MCF 10A (cell line): ENCODE measurements around the gene BICRAL. TPM values are rescaled to one million over a fixed set of nuclear protein-coding genes. Genes with fewer than 3 reads are reported as not detected.
A peak's percentile ranks its signal among the peaks of the same experiment; 100 is the strongest.

ENCODE experiments used
- BruUV-seq: library from RNA; stranded (reverse); fragments of 400-500 nt; replicated peaks from 2 replicates; lab custom pipeline; 2021; lab: Mats Ljungman, UMichigan
- CTCF ChIA-PET: fragments of 300-600 bp; sonication (Branson Sonifier 250); formaldehyde crosslinking; extraction: SDS; loops from one replicate; lab custom pipeline; 2021; ENCODE audit warnings: antibody characterized with exemption, inconsistent platforms; lab: Yijun Ruan, JAX
- POLR2A ChIA-PET: fragments of 300-600, 350-650 bp; sonication (Branson Sonifier 250); formaldehyde crosslinking; extraction: SDS; loops from one replicate; lab custom pipeline; 2020; ENCODE audit warnings: antibody characterized with exemption, inconsistent platforms; lab: Yijun Ruan, JAX
- DNase-seq: peaks from one replicate; pipeline ENCODE4 v3.0.0-alpha.2; 2018; ENCODE audit not compliant: unreplicated experiment
- H3K27ac Mint-ChIP-seq: one replicate; pipeline ENCODE4 v1.8.0; 2022; ENCODE audit warnings: mild to moderate bottlenecking, low read depth, mixed read lengths; ENCODE audit not compliant: unreplicated experiment
- H3K27me3 Mint-ChIP-seq: one replicate; pipeline ENCODE4 v1.8.0; 2022; ENCODE audit warnings: mixed read lengths; ENCODE audit not compliant: insufficient read depth, unreplicated experiment
- H3K36me3 Mint-ChIP-seq: one replicate; pipeline ENCODE4 v1.8.0; 2022; ENCODE audit warnings: mild to moderate bottlenecking, moderate library complexity, mixed read lengths; ENCODE audit not compliant: insufficient read depth, unreplicated experiment
- H3K4me1 Mint-ChIP-seq: one replicate; pipeline ENCODE4 v1.8.0; 2022; ENCODE audit warnings: mixed read lengths; ENCODE audit not compliant: insufficient read depth, unreplicated experiment
- H3K4me3 Mint-ChIP-seq: one replicate; pipeline ENCODE4 v1.8.0; 2022; ENCODE audit warnings: mild to moderate bottlenecking, moderate library complexity, mixed read lengths; ENCODE audit not compliant: unreplicated experiment
- H3K9me3 Mint-ChIP-seq: one replicate; pipeline ENCODE4 v1.8.0; 2022; ENCODE audit warnings: mixed read lengths; ENCODE audit not compliant: unreplicated experiment
- CTCF ChIP-seq: fragments of 200-600 bp; IDR thresholded peaks from one replicate; pipeline ENCODE4 v1.8.0; 2022; ENCODE audit warnings: antibody characterized with exemption, mild to moderate bottlenecking; ENCODE audit not compliant: unreplicated experiment
- intact Hi-C: fragments of 100-400 bp; cut with micrococcal nuclease; formaldehyde crosslinking; loops from 2 replicates; pipeline ENCODE4 v1.14.1; 2022
- total RNA-seq: library from RNA; stranded (reverse); gene quantifications from 2 replicates; pipeline ENCODE4 v1.2.3, GENCODE V29; 2022

BICRAL gene
- total RNA-seq, 1 experiment from 2014 or later: 9.8 TPM

GRCh38 chr6:42784717-42785498 lies 3.1 kb downstream of the BICRAL start:
- peak overlapping the region; percentile 95 for H3K27ac Mint-ChIP-seq
- peak overlapping the region; percentile 73 for H3K4me3 Mint-ChIP-seq

GRCh38 chr6:42786525-42786985 lies 4.7 kb downstream of the BICRAL start:
- no peaks in the 10 kb centered on the region for H3K9me3 Mint-ChIP-seq
- H3K4me1 Mint-ChIP-seq: peaks cover 25% of the 10 kb centered on the region
- CTCF ChIA-PET: no interaction called here
- H3K4me3 Mint-ChIP-seq: no peak overlapping the region
- no peak overlapping the region for H3K27ac Mint-ChIP-seq
- H3K27me3 Mint-ChIP-seq: no peaks in the 10 kb centered on the region
- BruUV-seq: no TSS peak
- POLR2A ChIA-PET: interaction anchor here (0.6 to 15.3 kb wide), 3 partner anchors 10 to 93 kb away, joined by 3 to 328 read pairs (median 4); partner anchors contain the start of genes RPL7L1 and TBCC
- intact Hi-C loops: no loop called here
- no peak for TF ChIP-seq CTCF
- H3K36me3 Mint-ChIP-seq: peaks cover 36% of the 10 kb centered on the region
- no peak for DNase-seq

More at GRCh38 chr6:42784717-42785498, 3.1 kb downstream of the BICRAL start:
- peaks cover 17% of the 10 kb centered on the region for H3K4me1 Mint-ChIP-seq
- ChIA-PET POLR2A (interaction anchor here (0.7 to 15.3 kb wide), 10 partner anchors 10 to 95 kb away, joined by 3 to 328 read pairs (median 6); partner anchors contain the start of genes RPL7L1 and TBCC), CTCF (interaction anchor here (0.6 to 2.3 kb wide), 3 partner anchors 39 to 1003 kb away, joined by 3 to 8 read pairs (median 5); partner anchors contain the start of gene TBCC)
- no peaks in the 10 kb centered on the region for H3K27me3 Mint-ChIP-seq
- H3K9me3 Mint-ChIP-seq: no peaks in the 10 kb centered on the region
- no TSS peak for BruUV-seq
- no peak for DNase-seq
- peaks cover 28% of the 10 kb centered on the region for H3K36me3 Mint-ChIP-seq
- TF ChIP-seq CTCF: no peak
- intact Hi-C loops: no loop called here

- ChIA-PET POLR2A (interaction anchor here (0.6 to 15.3 kb wide), 2 partner anchors 39 to 92 kb away, joined by 4 to 328 read pairs; partner anchors contain the start of genes RPL7L1 and TBCC), CTCF (interaction anchor here (0.6 kb wide), 1 partner anchor 44 kb away, joined by 3 read pairs; no protein-coding TSS in a partner anchor)
- intact Hi-C loops: no loop called here
- H3K4me1 Mint-ChIP-seq: peaks cover 25% of the 10 kb centered on the region
- no TSS peak for BruUV-seq
- peaks cover 36% of the 10 kb centered on the region for H3K36me3 Mint-ChIP-seq
- H3K4me3 Mint-ChIP-seq: no peak overlapping the region
- TF ChIP-seq CTCF: no peak
- H3K27me3 Mint-ChIP-seq: no peaks in the 10 kb centered on the region
- DNase-seq: no peak
- no peaks in the 10 kb centered on the region for H3K9me3 Mint-ChIP-seq
- H3K27ac Mint-ChIP-seq: no peak overlapping the region
Observed at GRCh38 chr6:42787063-42787472, 5.2 kb downstream of the BICRAL start.

GRCh38 chr6:42788671-42789070 lies 6.8 kb downstream of the BICRAL start:
- no peak for DNase-seq
- CTCF ChIA-PET: interaction anchor here (0.7 kb wide), 1 partner anchor 576 kb away, joined by 6 read pairs; no protein-coding TSS in a partner anchor
- H3K9me3 Mint-ChIP-seq: no peaks in the 10 kb centered on the region

More at GRCh38 chr6:42788671-42789070, 6.8 kb downstream of the BICRAL start:
- BruUV-seq: no TSS peak
- Mint-ChIP-seq H3K36me3 (peaks cover 25% of the 10 kb centered on the region), H3K4me1 (peaks cover 25% of the 10 kb centered on the region), H3K27me3 (no peaks in the 10 kb centered on the region), H3K4me3 (no peak overlapping the region), H3K27ac (peak overlapping the region; percentile 57)
- POLR2A ChIA-PET: interaction anchor here (15.3 kb wide), 1 partner anchor 41 kb away, joined by 328 read pairs; the partner anchor contains the start of gene TBCC
- no peak for TF ChIP-seq CTCF
- intact Hi-C loops: no loop called here
